Stimulated activated CD8-positive, alpha-beta memory T cell treated with anti-CD3 and anti-CD28 coated beads, Interleukin-4, amount 100 ng/mL, for 4 hours (primary cell): Measurements from ENCODE around the gene WNT11.
"Not testable (repeated sequence)": the region's sequence is repeated elsewhere in the genome, so short reads cannot be mapped to it uniquely, and the experiment has no call there.

ENCODE experiments used
- DNase-seq, 2 donors: peaks; one replicate each; pipeline ENCODE4 v3.0.0-alpha.2; 2020; ENCODE audit warnings: low read depth in 2 of 2, low spot score in 1 of 2

Gene WNT11

DNA sequence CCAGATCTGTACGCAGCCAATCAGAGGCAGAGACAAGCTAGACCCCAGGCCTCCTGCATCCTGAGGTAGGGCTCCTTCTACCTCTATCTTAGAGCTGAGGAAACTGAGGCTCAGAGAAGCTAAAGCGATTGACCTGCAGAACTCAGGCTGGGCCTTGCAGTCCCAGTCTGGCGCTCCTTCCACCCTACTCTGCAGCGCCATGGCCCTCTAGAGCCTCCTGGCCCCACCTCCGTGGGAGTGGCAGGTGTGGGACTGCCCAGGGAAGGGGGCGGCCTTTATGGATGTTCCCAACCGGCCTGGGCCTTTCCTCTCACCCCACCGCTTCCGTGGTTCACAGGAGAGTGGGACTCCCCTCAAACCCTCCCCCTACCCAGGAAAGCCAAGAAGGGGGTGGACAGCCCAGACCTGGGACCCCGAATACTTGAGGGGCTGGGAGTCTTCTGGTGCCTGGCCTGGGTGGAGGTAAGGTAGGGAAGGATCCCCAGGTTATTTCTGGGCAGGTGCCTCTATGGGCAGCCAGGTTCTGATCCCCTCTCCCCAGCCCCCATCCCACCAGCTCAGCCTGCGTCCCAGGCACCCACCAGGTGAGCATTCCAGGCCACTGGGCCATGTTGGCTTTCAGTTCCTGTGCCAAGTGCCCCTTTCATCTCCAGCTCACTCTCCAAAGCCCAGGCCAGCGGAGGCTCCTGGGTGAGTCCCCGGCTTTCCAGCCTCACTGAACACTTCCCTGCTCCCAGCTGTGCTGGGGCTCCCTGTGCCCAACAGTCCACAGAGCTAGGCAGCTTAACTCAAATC, 3.0 kb downstream of the WNT11 start:
- no peak for DNase-seq

GRCh38 chr11:76201672-76202412, 4.5 kb downstream of the WNT11 start:
- DNase-seq: no peak

DNA sequence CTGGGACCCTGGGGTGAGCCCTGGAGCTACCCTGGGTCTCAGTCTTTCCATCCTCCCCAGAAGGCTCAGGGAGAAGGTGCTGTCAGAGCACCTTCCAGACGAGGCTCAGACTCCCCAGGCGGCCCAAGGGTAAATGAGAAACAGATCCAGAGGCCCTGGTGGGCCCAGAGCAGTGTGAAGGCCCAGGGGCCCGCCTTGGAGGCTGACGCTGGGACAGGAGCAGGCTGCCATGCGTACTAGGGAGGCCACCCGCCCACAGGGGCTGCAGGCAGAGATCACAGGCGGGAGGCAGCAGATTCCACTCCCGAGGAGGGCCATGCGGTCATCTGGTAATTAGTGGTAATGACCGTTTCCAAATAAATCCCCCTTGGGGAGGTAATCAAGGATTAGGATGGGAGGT, 5.2 kb downstream of the WNT11 start:
- no peak for DNase-seq

DNA sequence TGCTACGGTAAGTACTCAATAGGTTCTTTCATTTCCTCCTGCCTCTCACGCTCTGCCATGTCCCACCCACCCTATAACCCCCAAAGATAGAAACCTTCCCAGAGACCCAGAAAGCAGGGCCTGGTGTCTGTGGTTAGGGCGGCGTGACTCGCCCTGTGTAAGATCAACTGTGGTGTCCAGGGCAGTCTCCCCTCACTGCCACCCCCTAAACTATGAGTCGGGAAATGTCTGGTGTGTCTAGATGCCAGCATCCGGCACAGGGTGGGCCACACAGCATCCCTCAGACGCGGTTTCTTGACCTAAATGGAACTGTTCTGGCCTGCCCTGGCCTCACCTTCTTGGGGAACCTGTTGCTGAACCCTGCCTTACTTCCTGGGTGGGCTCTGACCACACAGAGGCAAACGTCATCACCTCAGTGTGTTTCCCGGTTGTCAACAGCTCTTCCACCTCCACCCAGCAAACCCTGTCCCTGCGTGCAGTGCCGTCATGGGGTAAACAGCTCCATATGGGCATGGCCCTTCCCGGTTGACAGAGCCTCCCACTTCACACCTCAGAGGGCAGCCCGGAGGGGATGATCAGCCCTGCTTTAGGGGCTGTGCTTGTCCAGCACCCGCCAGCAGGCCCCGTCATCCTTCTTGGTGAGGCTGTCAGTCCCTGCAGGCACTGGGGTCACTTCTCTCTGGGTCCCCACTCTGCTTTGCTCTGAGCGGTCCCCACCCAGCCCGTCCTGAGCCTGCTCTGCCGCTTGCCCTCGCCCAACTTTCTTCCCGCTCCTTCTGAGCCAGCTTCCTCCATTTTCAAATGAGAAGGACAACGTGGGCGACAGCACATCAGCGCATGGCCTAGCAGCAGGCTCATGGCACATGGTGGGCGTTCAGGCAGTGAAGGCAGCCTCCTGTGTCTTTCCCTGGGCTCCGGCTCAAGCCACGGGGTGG, 6.0 kb downstream of the WNT11 start:
- DNase-seq: no peak

DNA sequence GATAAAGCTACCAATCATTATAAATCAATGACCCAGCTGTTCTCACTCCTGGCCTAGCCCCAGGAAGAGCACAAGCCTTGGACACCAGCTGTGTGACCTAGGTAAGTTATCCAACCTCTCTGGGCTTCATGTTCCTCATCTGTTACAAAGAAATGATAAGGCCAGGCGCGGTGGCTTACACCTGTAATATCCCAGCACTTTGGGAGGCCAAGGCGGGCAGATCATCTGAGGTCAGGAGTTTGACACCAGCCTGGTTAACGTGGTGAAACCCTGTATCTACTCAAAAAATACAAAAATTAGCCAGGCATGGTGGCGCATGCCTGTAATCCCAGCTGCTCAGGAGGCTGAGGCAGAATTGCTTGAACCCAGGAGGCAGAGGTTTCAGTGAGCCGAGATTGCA, 7.6 kb downstream of the WNT11 start:
- DNase-seq: not testable (repeated sequence)

GRCh38 chr11:76197941-76198640, 8.2 kb downstream of the WNT11 start:
- no peak for DNase-seq

- no peak for DNase-seq
Measured at GRCh38 chr11:76197332-76197731, 9.0 kb downstream of the WNT11 start.

DNA sequence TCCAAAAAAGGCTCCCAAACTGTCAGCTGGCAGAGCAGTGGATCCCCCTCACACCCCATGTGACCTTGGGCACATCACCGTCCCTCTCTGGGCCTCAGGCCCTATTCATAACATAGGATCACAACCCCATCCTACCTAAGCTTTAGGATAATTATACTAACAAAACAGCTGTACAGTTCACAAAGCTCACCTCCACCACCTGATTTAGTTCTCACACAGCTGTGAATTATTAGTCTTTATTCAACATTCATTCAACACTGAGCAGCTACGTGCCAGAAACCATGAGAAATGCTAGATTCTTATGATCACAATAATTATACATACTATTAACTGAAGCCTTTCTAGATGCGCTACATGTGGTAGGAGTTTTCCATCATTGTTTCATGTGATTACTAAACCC, 9.5 kb downstream of the WNT11 start:
- DNase-seq: no peak

DNA sequence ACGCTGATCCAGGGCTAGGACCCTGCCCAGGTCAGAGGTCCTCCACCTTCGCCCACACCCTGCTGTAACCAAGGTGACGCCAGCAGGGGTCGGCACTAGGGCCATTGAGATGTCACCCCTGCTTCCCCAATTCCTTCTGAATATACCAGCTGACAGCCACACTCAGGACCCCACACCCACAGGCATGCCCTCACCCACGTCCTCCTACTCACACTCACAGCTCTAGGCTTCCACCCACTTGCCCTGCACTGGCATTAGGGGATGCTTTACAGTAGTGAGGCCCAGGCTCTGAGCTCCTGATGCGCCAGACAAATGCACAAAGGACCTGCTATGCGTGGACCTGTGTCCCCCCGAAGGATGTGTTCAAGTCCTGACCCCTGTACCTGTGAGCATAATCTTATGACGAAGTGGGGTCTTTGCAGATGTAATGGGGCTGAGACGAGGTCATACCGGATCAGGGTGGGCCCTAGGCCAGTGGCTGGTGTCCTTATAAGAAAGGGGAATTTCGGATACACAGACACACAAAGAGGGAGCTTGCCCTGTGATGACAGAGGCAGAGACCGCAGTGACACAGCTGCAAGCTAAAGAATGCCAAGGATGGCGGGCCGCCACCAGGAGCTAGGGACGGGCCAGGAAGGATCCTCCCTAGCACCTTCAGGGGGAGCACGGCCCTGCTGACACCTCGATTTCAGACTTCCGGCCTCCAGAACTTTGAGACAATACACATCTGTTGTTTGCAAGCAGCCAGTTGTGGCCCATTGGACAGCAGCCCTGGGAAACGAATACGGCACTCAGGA, 11.2 kb downstream of the WNT11 start:
- no peak for DNase-seq

DNA sequence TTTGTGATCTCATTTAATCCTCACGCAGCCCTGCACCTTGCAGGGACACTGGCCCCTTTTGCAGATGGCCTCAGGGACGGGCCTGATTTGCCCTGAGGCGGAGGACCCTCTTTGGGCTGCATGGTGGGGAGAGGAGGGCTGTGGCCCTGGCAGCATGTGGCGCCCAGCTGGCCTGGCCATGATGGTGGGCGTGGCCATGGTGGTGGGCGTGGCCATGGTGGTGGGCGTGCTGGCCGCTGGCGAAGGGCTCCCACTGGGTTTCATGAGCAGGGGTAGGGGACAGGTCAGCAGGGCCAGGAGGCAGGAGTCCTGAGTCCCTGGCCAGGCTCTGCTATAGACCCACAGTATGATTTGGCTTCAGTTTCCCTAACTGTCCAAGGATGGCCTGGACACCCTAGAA, 13.1 kb downstream of the WNT11 start:
- no peak for DNase-seq

DNA sequence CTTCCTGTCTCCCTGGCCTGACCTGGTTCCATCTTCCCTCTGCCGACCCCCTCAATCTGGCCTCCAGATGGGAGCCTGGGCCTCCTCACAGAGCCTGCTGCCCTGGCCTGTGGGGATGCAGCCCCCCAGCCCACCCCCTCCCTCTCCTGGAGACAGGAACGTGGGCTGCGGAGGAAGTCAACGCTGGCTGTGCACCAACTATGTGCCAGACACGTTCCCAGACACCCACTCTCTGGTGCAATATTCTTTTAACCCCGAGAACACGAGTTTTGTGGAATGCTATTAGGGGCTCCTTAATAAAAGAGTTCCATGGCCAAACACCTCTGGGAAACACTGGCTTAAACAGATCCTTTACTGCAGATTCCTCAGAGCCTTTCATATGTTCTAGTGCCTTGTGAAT, 15.9 kb downstream of the WNT11 start:
- DNase-seq: no peak

GRCh38 chr11:76189682-76190081, 16.6 kb downstream of the WNT11 start:
- no peak for DNase-seq

DNA sequence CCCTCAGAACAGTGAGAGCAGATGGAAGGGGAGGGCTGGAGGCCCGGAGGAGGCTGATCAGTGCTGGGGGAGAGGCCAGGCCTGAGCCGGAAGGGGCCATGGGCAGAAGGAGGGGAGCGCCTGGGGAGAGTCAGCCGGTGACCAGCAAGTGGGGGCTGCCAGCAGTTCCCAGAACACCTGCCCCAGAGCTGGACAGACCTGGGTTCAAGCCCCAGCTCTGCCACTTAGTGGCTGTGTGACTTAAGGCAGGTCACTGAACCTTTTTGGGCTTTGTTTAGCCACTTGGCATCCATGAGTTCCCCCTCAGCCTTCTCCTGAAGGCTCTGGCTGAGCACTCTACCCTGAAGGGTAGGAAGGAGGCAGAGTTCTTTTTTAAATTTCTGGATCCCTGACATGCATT, 17.4 kb downstream of the WNT11 start:
- DNase-seq: no peak

DNA sequence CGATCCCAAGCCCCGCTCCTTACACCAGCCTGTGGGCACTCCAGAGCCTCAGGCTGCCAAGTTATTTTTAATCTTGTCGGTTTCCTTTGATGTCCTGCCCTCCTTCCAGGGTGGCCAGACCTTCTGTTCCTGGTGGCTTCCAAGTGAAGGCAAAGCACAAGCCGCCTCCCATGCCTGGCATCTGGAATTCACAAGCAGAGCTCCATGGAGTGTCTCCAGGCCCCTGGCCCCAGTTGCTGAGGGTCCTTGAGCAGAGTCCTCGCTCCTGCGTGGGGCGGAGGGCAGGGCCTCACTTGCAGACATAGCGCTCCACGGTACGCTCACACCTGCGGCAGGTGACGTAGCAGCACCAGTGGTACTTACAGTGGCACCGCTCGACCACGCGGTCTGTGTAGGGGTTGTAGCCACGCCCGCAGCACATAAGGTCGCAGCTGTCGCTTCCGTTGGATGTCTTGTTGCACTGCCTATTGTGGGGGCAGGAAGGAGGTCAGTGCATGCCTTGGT, 19.5 kb downstream of the WNT11 start:
- no peak for DNase-seq

DNA sequence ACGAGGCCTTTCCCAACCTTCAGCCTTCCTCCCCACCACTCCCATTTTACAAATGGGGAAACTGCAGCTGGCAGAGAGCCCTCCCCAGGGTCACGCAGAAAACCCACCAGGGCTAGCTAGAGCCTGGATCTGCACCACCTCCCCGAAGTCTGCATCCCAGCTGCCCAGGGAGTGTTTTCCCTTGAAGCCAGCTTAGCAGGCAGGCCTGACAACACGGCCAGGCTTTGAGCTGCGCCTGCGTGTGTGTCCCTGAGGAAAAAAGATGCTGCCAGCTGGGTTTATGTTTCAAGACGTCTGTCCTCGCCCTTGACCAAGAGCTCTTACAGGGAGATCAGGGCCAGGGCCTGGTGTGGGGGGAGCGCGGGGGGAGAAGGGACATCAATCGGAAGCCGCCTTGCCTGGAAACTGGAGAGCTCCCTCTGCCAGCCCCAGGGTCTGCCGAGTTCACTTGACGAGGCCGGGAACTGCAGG, 20.3 kb downstream of the WNT11 start:
- DNase-seq: no peak

GRCh38 chr11:76185511-76185910, 20.8 kb downstream of the WNT11 start:
- DNase-seq: no peak

DNA sequence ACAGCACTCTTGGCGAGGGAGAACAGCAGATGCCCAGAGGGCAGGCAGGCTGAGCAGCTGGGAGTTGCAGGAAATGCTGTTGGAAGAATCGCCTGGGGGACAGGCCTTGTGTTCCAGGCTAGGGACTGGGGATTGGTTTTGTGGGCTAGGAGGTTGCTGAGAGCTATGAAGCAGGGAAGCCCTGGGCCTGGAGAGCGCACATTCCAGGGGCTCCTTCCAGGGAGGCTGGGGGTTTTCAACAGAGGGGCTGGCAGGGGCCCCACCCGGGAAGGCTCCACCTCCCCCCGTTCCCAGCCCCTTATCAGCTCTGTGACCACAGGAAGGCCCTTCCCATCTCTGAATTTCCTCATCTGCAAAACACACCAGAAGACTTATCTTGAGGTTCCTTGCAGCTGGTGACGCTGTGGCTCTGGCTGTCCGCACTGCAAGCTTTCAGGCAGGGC, 21.7 kb downstream of the WNT11 start:
- no peak for DNase-seq

DNA sequence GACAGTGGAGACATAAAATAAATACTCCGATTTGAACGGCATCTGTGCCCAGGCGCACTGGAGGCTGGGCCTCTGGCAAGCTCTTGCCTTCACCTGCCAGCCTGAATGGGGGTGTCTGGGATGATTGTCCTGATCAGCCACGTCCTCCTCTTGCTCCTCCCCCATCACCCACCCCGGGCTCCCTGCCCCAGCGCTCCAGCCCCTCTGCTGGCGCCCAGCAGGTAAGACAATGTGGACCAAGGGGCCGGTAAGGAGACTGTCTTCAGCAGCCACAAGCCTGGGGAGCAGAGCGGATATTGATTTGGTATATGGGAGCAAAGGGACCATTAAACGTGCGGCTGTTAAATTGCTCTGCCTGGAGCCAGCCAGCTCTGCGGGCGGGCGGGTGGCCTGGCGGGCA, 24.9 kb downstream of the WNT11 start:
- DNase-seq: no peak

GRCh38 chr11:76179147-76179546, 27.2 kb downstream of the WNT11 start:
- DNase-seq: no peak

GRCh38 chr11:76177250-76177686, 29.0 kb downstream of the WNT11 start:
- DNase-seq: no peak
